ENCODE results near the gene EXOSC10.
"Not testable (repeated sequence)": the region's sequence is repeated elsewhere in the genome, so short reads cannot be mapped to it uniquely, and the experiment has no call there.

Gene EXOSC10

GRCh38 chr1:11059155-11059967, 40.3 kb downstream of the EXOSC10 start:
- FAIRE-seq = no peak

GRCh38 chr1:11058595-11059154, 41.0 kb downstream of the EXOSC10 start:
- no peak for FAIRE-seq

- FAIRE-seq = no peak
Observed at GRCh38 chr1:11058026-11058425, 41.6 kb downstream of the EXOSC10 start.

GRCh38 chr1:11057477-11057876, 42.2 kb downstream of the EXOSC10 start:
- FAIRE-seq = no peak

- no peak for FAIRE-seq
Observed at GRCh38 chr1:11056504-11056903, 43.2 kb downstream of the EXOSC10 start.

- FAIRE-seq = no peak
Observed at GRCh38 chr1:11055676-11056075, 44.0 kb downstream of the EXOSC10 start.

- FAIRE-seq = no peak
Observed at GRCh38 chr1:11054666-11055065, 45.0 kb downstream of the EXOSC10 start.

- FAIRE-seq = no peak
Observed at GRCh38 chr1:11054181-11054580, 45.5 kb downstream of the EXOSC10 start.

GRCh38 chr1:11053758-11054137, 45.9 kb downstream of the EXOSC10 start:
- FAIRE-seq = no peak

- FAIRE-seq = no peak
Observed at GRCh38 chr1:11052839-11053757, 46.6 kb downstream of the EXOSC10 start.

GRCh38 chr1:11051781-11052511, 47.7 kb downstream of the EXOSC10 start:
- no peak for FAIRE-seq

- not testable (repeated sequence) for FAIRE-seq
Observed at GRCh38 chr1:11051121-11051520, 48.5 kb downstream of the EXOSC10 start.

- FAIRE-seq = no peak
Observed at GRCh38 chr1:11046625-11047365, 52.9 kb downstream of the EXOSC10 start, which contains the start of gene MASP2. TSS of gene MASP2 (minus strand) at chr1:11047239. CDS start at chr1:11047207, 32 bp downstream.

- no peak for FAIRE-seq
Observed at GRCh38 chr1:11046270-11046566, 53.5 kb downstream of the EXOSC10 start.

GRCh38 chr1:11045428-11046269, 54.0 kb downstream of the EXOSC10 start:
- no peak for FAIRE-seq

- no peak for FAIRE-seq
Observed at GRCh38 chr1:11044849-11045427, 54.7 kb downstream of the EXOSC10 start.

GRCh38 chr1:11044086-11044848, 55.4 kb downstream of the EXOSC10 start:
- FAIRE-seq = no peak

GRCh38 chr1:11042995-11043874, 56.4 kb downstream of the EXOSC10 start:
- no peak for FAIRE-seq

- FAIRE-seq = no peak
Observed at GRCh38 chr1:11042065-11042464, 57.6 kb downstream of the EXOSC10 start.
